Endothelial cell of umbilical vein (primary cell): ENCODE results near the gene MN1. TPM values are rescaled to one million over a fixed set of nuclear protein-coding genes. Genes with fewer than 3 reads are reported as not detected.

Experiments
- BruUV-seq: library from RNA; stranded (reverse); fragments of 400-500 nt; replicated peaks from 2 replicates; lab custom pipeline; 2021; lab: Mats Ljungman, UMichigan
- CTCF ChIA-PET: fragments of 300-600, 350-600 bp; sonication (Branson Sonifier 250); formaldehyde crosslinking; loops from one replicate; lab custom pipeline; 2021; ENCODE audit warnings: antibody characterized with exemption, inconsistent platforms; lab: Charles Lee
- POLR2A ChIA-PET: fragments of 300-600, 350-600 bp; sonication (Branson Sonifier 250); formaldehyde crosslinking; loops from one replicate; lab custom pipeline; 2021; ENCODE audit warnings: antibody characterized with exemption, inconsistent platforms; lab: Charles Lee
- DNase-seq: peaks from one replicate; pipeline ENCODE4 v3.0.0-alpha.2; 2011; ENCODE audit warnings: low read depth, low spot score
- FAIRE-seq: peaks from 2 replicates; lab custom pipeline; 2011; peaks lifted over from hg19 to GRCh38; lab: Jason Lieb, UNC
- H2AFZ ChIP-seq: 2 replicates; pipeline ENCODE4 v1.6.0; 2012; ENCODE audit warnings: low read depth, low read length, control low read depth, inconsistent platforms
- H3K27ac ChIP-seq: 2 replicates; pipeline ENCODE4 v1.5.1; 2011; ENCODE audit warnings: low read depth, mild to moderate bottlenecking, control low read depth, low read length, moderate library complexity; ENCODE audit not compliant: insufficient read depth
- H3K27me3 ChIP-seq, 2 experiments: 2 replicates each; pipeline versions ENCODE4 v1.6.0 to v1.6.1; 2011; ENCODE audit warnings: low read length in 2 of 2, mixed read lengths in 1 of 2; ENCODE audit not compliant: control insufficient read depth in 2 of 2, insufficient read depth in 2 of 2
- H3K36me3 ChIP-seq, 2 experiments: 2 replicates in 1 of 2; 3 replicates in 1 of 2; pipeline ENCODE4 v1.5.1; 2011; ENCODE audit warnings: low read length in 2 of 2, mild to moderate bottlenecking in 1 of 2, moderate library complexity in 1 of 2; ENCODE audit not compliant: control insufficient read depth in 2 of 2, insufficient read depth in 2 of 2; ENCODE audit errors: extremely low read depth in 1 of 2
- H3K4me1 ChIP-seq: 3 replicates; pipeline ENCODE4 v1.5.1; 2011; ENCODE audit warnings: mild to moderate bottlenecking, low read length; ENCODE audit not compliant: control insufficient read depth, insufficient read depth; ENCODE audit errors: extremely low read depth
- H3K4me2 ChIP-seq: 2 replicates; pipeline ENCODE4 v1.6.1; 2011; ENCODE audit warnings: low read length, control low read depth, mixed read lengths; ENCODE audit not compliant: insufficient read depth
- H3K4me3 ChIP-seq, 3 experiments: fragments of 200-600 bp in 1 of 3; sonication (generic), shearing (Covaris generic) in 1 of 3; replicated peaks in 1 of 3; 2 replicates each; pipeline ENCODE4 v1.5.1; 2011 to 2016; ENCODE audit warnings: control low read depth in 3 of 3, low read length in 3 of 3, mild to moderate bottlenecking in 2 of 3, inconsistent platforms in 1 of 3, low read depth in 1 of 3, moderate library complexity in 1 of 3; ENCODE audit not compliant: insufficient read depth in 1 of 3
- H3K79me2 ChIP-seq: 2 replicates; pipeline ENCODE4 v1.6.0; 2012; ENCODE audit warnings: low read length, inconsistent platforms; ENCODE audit not compliant: control insufficient read depth, insufficient read depth
- H3K9ac ChIP-seq: replicated peaks from 2 replicates; pipeline ENCODE3; 2011; ENCODE audit warnings: low read length, control low read depth; ENCODE audit not compliant: insufficient read depth; ENCODE audit errors: extremely low read depth
- H3K9me1 ChIP-seq: replicated peaks from 3 replicates; pipeline ENCODE4 v1.6.0; 2011; ENCODE audit warnings: mild to moderate bottlenecking, low read length; ENCODE audit not compliant: control insufficient read depth, insufficient read depth; ENCODE audit errors: extremely low read depth
- H3K9me3 ChIP-seq: replicated peaks from 2 replicates; pipeline ENCODE4 v1.5.1; 2012; ENCODE audit warnings: low read length, inconsistent platforms; ENCODE audit not compliant: control insufficient read depth, insufficient read depth
- H4K20me1 ChIP-seq: replicated peaks from 2 replicates; pipeline ENCODE3; 2011; ENCODE audit warnings: mild to moderate bottlenecking, low read length; ENCODE audit not compliant: control insufficient read depth, insufficient read depth; ENCODE audit errors: extremely low read depth
- EZH2 ChIP-seq: IDR thresholded peaks from 2 replicates; pipeline ENCODE4 v1.6.1; 2012; ENCODE audit warnings: borderline replicate concordance, low read depth, mild to moderate bottlenecking, moderate library complexity, low read length, inconsistent platforms; ENCODE audit not compliant: severe bottlenecking
- FOS ChIP-seq: IDR thresholded peaks from 2 replicates; pipeline ENCODE4 v1.6.1; 2011; ENCODE audit warnings: mild to moderate bottlenecking, low read length, moderate library complexity, borderline replicate concordance; ENCODE audit not compliant: insufficient read depth
- GATA2 ChIP-seq: IDR thresholded peaks from 2 replicates; pipeline ENCODE4 v1.7.0; 2011; ENCODE audit warnings: low read depth, mild to moderate bottlenecking, moderate library complexity, mixed read lengths, low read length; ENCODE audit not compliant: insufficient read length, insufficient read depth
- JUN ChIP-seq: IDR thresholded peaks from 2 replicates; pipeline ENCODE4 v1.6.1; 2011; ENCODE audit warnings: borderline replicate concordance, low read depth; ENCODE audit not compliant: insufficient read length, insufficient read depth
- MYC ChIP-seq: IDR thresholded peaks from one replicate; pipeline ENCODE4 v1.6.1; 2011; ENCODE audit warnings: mild to moderate bottlenecking, low read depth, low read length
- POLR2AphosphoS5 ChIP-seq: IDR thresholded peaks from 2 replicates; pipeline ENCODE4 v1.6.1; 2012; ENCODE audit warnings: low read depth, mild to moderate bottlenecking, control low read depth, low read length, moderate library complexity; ENCODE audit not compliant: insufficient read depth
- dilution Hi-C: fragments of 300-500 bp; cut with MboI; formaldehyde crosslinking; loops from one replicate; pipeline ENCODE4 v1.15.0; 2019; ENCODE audit warnings: low sequenced_read_pairs; ENCODE audit not compliant: extremely low pct_ligation_motif_present
- intact Hi-C: fragments of 100-400 bp; cut with micrococcal nuclease; formaldehyde crosslinking; loops from one replicate; pipeline ENCODE4 v1.10.0; 2022
- polyA plus RNA-seq, 4 experiments: library from polyadenylated mRNA; depleted of rRNA in 3 of 4; stranded (reverse) in 3 of 4; unstranded in 1 of 4; fragments of >200 nt; gene quantifications; 2 replicates each; pipeline versions ENCODE4 v1.2.1 to v1.2.3, GENCODE V29; 2011 to 2012; ENCODE audit warnings: missing spikeins in 1 of 4
- total RNA-seq: library from RNA; stranded (reverse); gene quantifications from 2 replicates; pipeline ENCODE4 v1.2.3, GENCODE V29; 2021
- TF ChIP-seq, protein P1 (sequence below), 2 donors: IDR thresholded peaks; 1 replicate in 1 of 2; 2 replicates in 1 of 2; pipeline ENCODE4 v1.5.1; 2011; ENCODE audit warnings: low read length in 2 of 2, mild to moderate bottlenecking in 2 of 2, moderate library complexity in 2 of 2, control low read depth in 1 of 2, inconsistent platforms in 1 of 2, low read depth in 1 of 2; ENCODE audit not compliant: insufficient read depth in 1 of 2; ENCODE audit errors: extremely low read depth in 1 of 2
- TF ChIP-seq, protein P2 (sequence below): IDR thresholded peaks from 2 replicates; pipeline ENCODE4 v1.6.1; 2011; ENCODE audit not compliant: insufficient read depth, insufficient read length

The MN1 gene
- total and polyA plus RNA-seq, 2 donors (not counting 3 experiments of a cell fraction or from before 2014, with no cell fraction given): 3.8 to 5.2 TPM

- H3K36me3 ChIP-seq: no peaks in the 10 kb centered on the region
- FAIRE-seq: no peak
- peaks cover 11% of the 10 kb centered on the region for H3K4me1 ChIP-seq
- H4K20me1 ChIP-seq: no peaks in the 10 kb centered on the region
- H3K9me3 ChIP-seq: no peaks in the 10 kb centered on the region
- intact Hi-C loops (no loop called here), dilution Hi-C loops (no loop called here)
- H3K27ac ChIP-seq: no peak overlapping the region
- H3K9me1 ChIP-seq: no peaks in the 10 kb centered on the region
- H3K79me2 ChIP-seq: no peaks in the 10 kb centered on the region
- H3K27me3 ChIP-seq: no peaks in the 10 kb centered on the region
- ChIA-PET POLR2A (no interaction called here), CTCF (no interaction called here)
- no peak overlapping the region for H2AFZ ChIP-seq
- TF ChIP-seq MYC (no peak), EZH2 (no peak), POLR2AphosphoS5 (no peak), JUN (no peak), FOS (no peak), GATA2 (no peak)
- TF ChIP-seq, protein P1, sequence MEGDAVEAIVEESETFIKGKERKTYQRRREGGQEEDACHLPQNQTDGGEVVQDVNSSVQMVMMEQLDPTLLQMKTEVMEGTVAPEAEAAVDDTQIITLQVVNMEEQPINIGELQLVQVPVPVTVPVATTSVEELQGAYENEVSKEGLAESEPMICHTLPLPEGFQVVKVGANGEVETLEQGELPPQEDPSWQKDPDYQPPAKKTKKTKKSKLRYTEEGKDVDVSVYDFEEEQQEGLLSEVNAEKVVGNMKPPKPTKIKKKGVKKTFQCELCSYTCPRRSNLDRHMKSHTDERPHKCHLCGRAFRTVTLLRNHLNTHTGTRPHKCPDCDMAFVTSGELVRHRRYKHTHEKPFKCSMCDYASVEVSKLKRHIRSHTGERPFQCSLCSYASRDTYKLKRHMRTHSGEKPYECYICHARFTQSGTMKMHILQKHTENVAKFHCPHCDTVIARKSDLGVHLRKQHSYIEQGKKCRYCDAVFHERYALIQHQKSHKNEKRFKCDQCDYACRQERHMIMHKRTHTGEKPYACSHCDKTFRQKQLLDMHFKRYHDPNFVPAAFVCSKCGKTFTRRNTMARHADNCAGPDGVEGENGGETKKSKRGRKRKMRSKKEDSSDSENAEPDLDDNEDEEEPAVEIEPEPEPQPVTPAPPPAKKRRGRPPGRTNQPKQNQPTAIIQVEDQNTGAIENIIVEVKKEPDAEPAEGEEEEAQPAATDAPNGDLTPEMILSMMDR (IDR thresholded peaks at IDR 0.05; ENCODE audit: extremely low read depth in 1 of 2, insufficient read depth in 1 of 2, low read depth in 1 of 2, low read length in 2 of 2): no peak
- TF ChIP-seq, protein P2, sequence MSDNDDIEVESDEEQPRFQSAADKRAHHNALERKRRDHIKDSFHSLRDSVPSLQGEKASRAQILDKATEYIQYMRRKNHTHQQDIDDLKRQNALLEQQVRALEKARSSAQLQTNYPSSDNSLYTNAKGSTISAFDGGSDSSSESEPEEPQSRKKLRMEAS: no peak
- no peak overlapping the region for H3K4me2 ChIP-seq
- H3K9ac ChIP-seq: no peak overlapping the region
- no TSS peak for BruUV-seq
- DNase-seq: no peak
- H3K4me3 ChIP-seq: no peak overlapping the region
Observed at GRCh38 chr22:27714068-27714467, 87.5 kb downstream of the MN1 start.
